GM23338 (cell line): ENCODE data around the gene SACM1L.

Source experiments
- CREB1 ChIP-seq: fragments of 250-450 bp; sonication (Bioruptor Pico); IDR thresholded peaks from 2 replicates; pipeline ENCODE4 v1.5.0; 2020; ENCODE audit warnings: low read depth, mild to moderate bottlenecking, moderate library complexity
- EZH2 ChIP-seq: fragments of 200-600 bp; sonication (generic); IDR thresholded peaks from one replicate; pipeline ENCODE4 v1.8.0; 2017; ENCODE audit warnings: antibody characterized with exemption, mild to moderate bottlenecking, low read depth; ENCODE audit not compliant: unreplicated experiment
- EZH2phosphoT487 ChIP-seq: fragments of 200-600 bp; sonication (generic); IDR thresholded peaks from one replicate; pipeline ENCODE4 v1.8.1; 2018; ENCODE audit warnings: antibody characterized with exemption; ENCODE audit not compliant: unreplicated experiment
- JUNB ChIP-seq: IDR thresholded peaks from one replicate; pipeline ENCODE4 v1.6.1; 2016; ENCODE audit warnings: antibody characterized with exemption; ENCODE audit not compliant: unreplicated experiment
- NANOG ChIP-seq: IDR thresholded peaks from 2 replicates; pipeline ENCODE4 v1.6.1; 2016; ENCODE audit warnings: antibody characterized with exemption, borderline replicate concordance
- POLR2AphosphoS5 ChIP-seq: IDR thresholded peaks from 2 replicates; pipeline ENCODE4 v1.6.1; 2016; ENCODE audit warnings: antibody characterized with exemption, low read depth
- STAT1 ChIP-seq: IDR thresholded peaks from one replicate; pipeline ENCODE4 v1.6.1; 2016; ENCODE audit warnings: antibody characterized with exemption; ENCODE audit not compliant: unreplicated experiment
- ZNF114 ChIP-seq: fragments of 250-450 bp; sonication (Bioruptor Pico); IDR thresholded peaks from 2 replicates; pipeline ENCODE4 v1.5.0; 2020; ENCODE audit warnings: mild to moderate bottlenecking, moderate library complexity
- ZNF331 ChIP-seq: fragments of 250-450 bp; sonication (Bioruptor Pico); IDR thresholded peaks from 2 replicates; pipeline ENCODE4 v1.5.0; 2020; ENCODE audit warnings: low read depth, mild to moderate bottlenecking, moderate library complexity
- TF ChIP-seq, protein P1 (sequence below), 2 experiments: fragments of 200-600 bp in 1 of 2; sonication (generic) in 1 of 2; conservative IDR thresholded peaks; 2 replicates each; pipeline versions ENCODE4 v1.5.1 to v1.6.1; 2016 to 2017; ENCODE audit warnings: antibody characterized with exemption in 2 of 2, low read depth in 2 of 2, mild to moderate bottlenecking in 2 of 2, moderate library complexity in 1 of 2
- TF ChIP-seq, protein P2 (sequence below): IDR thresholded peaks from one replicate; pipeline ENCODE4 v1.6.1; 2018; ENCODE audit warnings: antibody characterized with exemption; ENCODE audit not compliant: unreplicated experiment
- TF ChIP-seq, protein P3 (sequence below): IDR thresholded peaks from 2 replicates; pipeline ENCODE4 v1.6.1; 2016; ENCODE audit warnings: antibody characterized with exemption
- TF ChIP-seq, protein P4 (sequence below): fragments of 250-450 bp; sonication (Bioruptor Pico); IDR thresholded peaks from 2 replicates; pipeline ENCODE4 v1.5.0; 2020; ENCODE audit warnings: mild to moderate bottlenecking, moderate library complexity

DNA sequence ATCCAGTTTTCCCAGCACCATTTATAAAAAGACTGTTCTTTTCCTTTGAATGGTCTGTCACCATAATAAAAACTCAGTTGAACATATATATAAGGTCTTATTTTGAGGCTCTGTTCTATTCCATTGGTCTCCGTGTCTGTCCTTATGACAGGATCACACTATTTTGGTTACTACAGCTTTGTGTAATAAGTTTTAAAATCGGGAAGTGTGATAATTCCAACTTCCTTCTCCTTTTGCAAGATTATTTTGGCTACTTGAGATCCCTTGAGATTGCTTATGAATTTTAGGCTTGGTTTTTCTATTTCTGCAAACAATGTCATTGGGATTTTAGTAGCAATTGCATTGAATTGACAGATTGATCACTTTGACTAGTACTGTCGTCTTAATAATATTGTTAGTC is 35.7 kb downstream of the SACM1L start:
- TF ChIP-seq, protein P1, sequence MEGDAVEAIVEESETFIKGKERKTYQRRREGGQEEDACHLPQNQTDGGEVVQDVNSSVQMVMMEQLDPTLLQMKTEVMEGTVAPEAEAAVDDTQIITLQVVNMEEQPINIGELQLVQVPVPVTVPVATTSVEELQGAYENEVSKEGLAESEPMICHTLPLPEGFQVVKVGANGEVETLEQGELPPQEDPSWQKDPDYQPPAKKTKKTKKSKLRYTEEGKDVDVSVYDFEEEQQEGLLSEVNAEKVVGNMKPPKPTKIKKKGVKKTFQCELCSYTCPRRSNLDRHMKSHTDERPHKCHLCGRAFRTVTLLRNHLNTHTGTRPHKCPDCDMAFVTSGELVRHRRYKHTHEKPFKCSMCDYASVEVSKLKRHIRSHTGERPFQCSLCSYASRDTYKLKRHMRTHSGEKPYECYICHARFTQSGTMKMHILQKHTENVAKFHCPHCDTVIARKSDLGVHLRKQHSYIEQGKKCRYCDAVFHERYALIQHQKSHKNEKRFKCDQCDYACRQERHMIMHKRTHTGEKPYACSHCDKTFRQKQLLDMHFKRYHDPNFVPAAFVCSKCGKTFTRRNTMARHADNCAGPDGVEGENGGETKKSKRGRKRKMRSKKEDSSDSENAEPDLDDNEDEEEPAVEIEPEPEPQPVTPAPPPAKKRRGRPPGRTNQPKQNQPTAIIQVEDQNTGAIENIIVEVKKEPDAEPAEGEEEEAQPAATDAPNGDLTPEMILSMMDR (conservative IDR thresholded peaks at IDR 0.05; ENCODE audit: low read depth in 2 of 2): no peak
- TF ChIP-seq EZH2 (no peak), POLR2AphosphoS5 (no peak), STAT1 (no peak), NANOG (no peak), EZH2phosphoT487 (no peak), CREB1 (CRISPR knock-in tag) (no peak), JUNB (no peak), ZNF114 (CRISPR knock-in tag) (no peak), ZNF331 (CRISPR knock-in tag) (no peak)
- TF ChIP-seq, protein P2, sequence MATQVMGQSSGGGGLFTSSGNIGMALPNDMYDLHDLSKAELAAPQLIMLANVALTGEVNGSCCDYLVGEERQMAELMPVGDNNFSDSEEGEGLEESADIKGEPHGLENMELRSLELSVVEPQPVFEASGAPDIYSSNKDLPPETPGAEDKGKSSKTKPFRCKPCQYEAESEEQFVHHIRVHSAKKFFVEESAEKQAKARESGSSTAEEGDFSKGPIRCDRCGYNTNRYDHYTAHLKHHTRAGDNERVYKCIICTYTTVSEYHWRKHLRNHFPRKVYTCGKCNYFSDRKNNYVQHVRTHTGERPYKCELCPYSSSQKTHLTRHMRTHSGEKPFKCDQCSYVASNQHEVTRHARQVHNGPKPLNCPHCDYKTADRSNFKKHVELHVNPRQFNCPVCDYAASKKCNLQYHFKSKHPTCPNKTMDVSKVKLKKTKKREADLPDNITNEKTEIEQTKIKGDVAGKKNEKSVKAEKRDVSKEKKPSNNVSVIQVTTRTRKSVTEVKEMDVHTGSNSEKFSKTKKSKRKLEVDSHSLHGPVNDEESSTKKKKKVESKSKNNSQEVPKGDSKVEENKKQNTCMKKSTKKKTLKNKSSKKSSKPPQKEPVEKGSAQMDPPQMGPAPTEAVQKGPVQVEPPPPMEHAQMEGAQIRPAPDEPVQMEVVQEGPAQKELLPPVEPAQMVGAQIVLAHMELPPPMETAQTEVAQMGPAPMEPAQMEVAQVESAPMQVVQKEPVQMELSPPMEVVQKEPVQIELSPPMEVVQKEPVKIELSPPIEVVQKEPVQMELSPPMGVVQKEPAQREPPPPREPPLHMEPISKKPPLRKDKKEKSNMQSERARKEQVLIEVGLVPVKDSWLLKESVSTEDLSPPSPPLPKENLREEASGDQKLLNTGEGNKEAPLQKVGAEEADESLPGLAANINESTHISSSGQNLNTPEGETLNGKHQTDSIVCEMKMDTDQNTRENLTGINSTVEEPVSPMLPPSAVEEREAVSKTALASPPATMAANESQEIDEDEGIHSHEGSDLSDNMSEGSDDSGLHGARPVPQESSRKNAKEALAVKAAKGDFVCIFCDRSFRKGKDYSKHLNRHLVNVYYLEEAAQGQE: no peak
- TF ChIP-seq, protein P3, sequence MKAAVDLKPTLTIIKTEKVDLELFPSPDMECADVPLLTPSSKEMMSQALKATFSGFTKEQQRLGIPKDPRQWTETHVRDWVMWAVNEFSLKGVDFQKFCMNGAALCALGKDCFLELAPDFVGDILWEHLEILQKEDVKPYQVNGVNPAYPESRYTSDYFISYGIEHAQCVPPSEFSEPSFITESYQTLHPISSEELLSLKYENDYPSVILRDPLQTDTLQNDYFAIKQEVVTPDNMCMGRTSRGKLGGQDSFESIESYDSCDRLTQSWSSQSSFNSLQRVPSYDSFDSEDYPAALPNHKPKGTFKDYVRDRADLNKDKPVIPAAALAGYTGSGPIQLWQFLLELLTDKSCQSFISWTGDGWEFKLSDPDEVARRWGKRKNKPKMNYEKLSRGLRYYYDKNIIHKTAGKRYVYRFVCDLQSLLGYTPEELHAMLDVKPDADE: no peak
- TF ChIP-seq, protein P4, sequence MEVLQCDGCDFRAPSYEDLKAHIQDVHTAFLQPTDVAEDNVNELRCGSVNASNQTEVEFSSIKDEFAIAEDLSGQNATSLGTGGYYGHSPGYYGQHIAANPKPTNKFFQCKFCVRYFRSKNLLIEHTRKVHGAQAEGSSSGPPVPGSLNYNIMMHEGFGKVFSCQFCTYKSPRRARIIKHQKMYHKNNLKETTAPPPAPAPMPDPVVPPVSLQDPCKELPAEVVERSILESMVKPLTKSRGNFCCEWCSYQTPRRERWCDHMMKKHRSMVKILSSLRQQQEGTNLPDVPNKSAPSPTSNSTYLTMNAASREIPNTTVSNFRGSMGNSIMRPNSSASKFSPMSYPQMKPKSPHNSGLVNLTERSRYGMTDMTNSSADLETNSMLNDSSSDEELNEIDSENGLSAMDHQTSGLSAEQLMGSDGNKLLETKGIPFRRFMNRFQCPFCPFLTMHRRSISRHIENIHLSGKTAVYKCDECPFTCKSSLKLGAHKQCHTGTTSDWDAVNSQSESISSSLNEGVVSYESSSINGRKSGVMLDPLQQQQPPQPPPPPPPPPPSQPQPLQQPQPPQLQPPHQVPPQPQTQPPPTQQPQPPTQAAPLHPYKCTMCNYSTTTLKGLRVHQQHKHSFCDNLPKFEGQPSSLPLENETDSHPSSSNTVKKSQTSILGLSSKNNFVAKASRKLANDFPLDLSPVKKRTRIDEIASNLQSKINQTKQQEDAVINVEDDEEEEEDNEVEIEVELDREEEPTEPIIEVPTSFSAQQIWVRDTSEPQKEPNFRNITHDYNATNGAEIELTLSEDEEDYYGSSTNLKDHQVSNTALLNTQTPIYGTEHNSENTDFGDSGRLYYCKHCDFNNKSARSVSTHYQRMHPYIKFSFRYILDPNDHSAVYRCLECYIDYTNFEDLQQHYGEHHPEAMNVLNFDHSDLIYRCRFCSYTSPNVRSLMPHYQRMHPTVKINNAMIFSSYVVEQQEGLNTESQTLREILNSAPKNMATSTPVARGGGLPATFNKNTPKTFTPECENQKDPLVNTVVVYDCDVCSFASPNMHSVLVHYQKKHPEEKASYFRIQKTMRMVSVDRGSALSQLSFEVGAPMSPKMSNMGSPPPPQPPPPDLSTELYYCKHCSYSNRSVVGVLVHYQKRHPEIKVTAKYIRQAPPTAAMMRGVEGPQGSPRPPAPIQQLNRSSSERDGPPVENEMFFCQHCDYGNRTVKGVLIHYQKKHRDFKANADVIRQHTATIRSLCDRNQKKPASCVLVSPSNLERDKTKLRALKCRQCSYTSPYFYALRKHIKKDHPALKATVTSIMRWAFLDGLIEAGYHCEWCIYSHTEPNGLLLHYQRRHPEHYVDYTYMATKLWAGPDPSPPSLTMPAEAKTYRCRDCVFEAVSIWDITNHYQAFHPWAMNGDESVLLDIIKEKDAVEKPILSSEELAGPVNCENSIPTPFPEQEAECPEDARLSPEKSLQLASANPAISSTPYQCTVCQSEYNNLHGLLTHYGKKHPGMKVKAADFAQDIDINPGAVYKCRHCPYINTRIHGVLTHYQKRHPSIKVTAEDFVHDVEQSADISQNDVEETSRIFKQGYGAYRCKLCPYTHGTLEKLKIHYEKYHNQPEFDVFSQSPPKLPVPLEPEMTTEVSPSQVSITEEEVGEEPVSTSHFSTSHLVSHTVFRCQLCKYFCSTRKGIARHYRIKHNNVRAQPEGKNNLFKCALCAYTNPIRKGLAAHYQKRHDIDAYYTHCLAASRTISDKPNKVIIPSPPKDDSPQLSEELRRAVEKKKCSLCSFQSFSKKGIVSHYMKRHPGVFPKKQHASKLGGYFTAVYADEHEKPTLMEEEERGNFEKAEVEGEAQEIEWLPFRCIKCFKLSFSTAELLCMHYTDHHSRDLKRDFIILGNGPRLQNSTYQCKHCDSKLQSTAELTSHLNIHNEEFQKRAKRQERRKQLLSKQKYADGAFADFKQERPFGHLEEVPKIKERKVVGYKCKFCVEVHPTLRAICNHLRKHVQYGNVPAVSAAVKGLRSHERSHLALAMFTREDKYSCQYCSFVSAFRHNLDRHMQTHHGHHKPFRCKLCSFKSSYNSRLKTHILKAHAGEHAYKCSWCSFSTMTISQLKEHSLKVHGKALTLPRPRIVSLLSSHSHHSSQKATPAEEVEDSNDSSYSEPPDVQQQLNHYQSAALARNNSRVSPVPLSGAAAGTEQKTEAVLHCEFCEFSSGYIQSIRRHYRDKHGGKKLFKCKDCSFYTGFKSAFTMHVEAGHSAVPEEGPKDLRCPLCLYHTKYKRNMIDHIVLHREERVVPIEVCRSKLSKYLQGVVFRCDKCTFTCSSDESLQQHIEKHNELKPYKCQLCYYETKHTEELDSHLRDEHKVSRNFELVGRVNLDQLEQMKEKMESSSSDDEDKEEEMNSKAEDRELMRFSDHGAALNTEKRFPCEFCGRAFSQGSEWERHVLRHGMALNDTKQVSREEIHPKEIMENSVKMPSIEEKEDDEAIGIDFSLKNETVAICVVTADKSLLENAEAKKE (CRISPR knock-in tag): no peak
